Liver (tissue), 3 donors: ENCODE results near the gene OXNAD1.

Experiments used
- EGR1 ChIP-seq, 2 donors: IDR thresholded peaks; 2 replicates each; pipeline ENCODE4 v1.6.1; 2016 to 2018; ENCODE audit warnings: antibody characterized with exemption in 2 of 2, low read depth in 2 of 2
- FOXA1 ChIP-seq: IDR thresholded peaks from 2 replicates; pipeline ENCODE4 v1.6.1; 2016; ENCODE audit warnings: antibody characterized with exemption
- FOXA2 ChIP-seq: IDR thresholded peaks from 2 replicates; pipeline ENCODE4 v1.6.1; 2016; ENCODE audit warnings: antibody characterized with exemption
- GABPA ChIP-seq, 2 donors: IDR thresholded peaks in 1 of 2; conservative IDR thresholded peaks in 1 of 2; 2 replicates each; pipeline ENCODE4 v1.6.1; 2016; ENCODE audit warnings: antibody characterized with exemption in 2 of 2, mild to moderate bottlenecking in 1 of 2, moderate library complexity in 1 of 2
- HNF4G ChIP-seq: IDR thresholded peaks from 2 replicates; pipeline ENCODE4 v1.6.1; 2016; ENCODE audit warnings: antibody characterized with exemption
- RAD21 ChIP-seq, 2 donors: IDR thresholded peaks; 2 replicates each; pipeline ENCODE4 v1.6.1; 2016; ENCODE audit warnings: antibody characterized with exemption in 2 of 2, mild to moderate bottlenecking in 2 of 2
- SP1 ChIP-seq: IDR thresholded peaks from 2 replicates; pipeline ENCODE4 v1.6.1; 2018; ENCODE audit warnings: antibody characterized with exemption, mild to moderate bottlenecking
- TAF1 ChIP-seq: conservative IDR thresholded peaks from 2 replicates; pipeline ENCODE4 v1.6.1; 2016; ENCODE audit warnings: antibody characterized with exemption, mild to moderate bottlenecking
- TF ChIP-seq, protein P1 (sequence below): fragments of 150-350 bp; IDR thresholded peaks from 2 replicates; pipeline ENCODE4 v1.5.1; 2017; ENCODE audit warnings: improper control_type of control experiment, low read depth, low read length; ENCODE audit not compliant: missing input control
- TF ChIP-seq, protein P2 (sequence below): IDR thresholded peaks from 2 replicates; pipeline ENCODE4 v1.6.1; 2016; ENCODE audit warnings: antibody characterized with exemption
- TF ChIP-seq, protein P3 (sequence below): IDR thresholded peaks from 2 replicates; pipeline ENCODE4 v1.6.1; 2016; ENCODE audit warnings: antibody characterized with exemption
- TF ChIP-seq, protein P4 (sequence below): IDR thresholded peaks from 2 replicates; pipeline ENCODE4 v1.6.1; 2016; ENCODE audit warnings: antibody characterized with exemption, mild to moderate bottlenecking
- donor health status: healthy.
- donor health status: healthy.

DNA sequence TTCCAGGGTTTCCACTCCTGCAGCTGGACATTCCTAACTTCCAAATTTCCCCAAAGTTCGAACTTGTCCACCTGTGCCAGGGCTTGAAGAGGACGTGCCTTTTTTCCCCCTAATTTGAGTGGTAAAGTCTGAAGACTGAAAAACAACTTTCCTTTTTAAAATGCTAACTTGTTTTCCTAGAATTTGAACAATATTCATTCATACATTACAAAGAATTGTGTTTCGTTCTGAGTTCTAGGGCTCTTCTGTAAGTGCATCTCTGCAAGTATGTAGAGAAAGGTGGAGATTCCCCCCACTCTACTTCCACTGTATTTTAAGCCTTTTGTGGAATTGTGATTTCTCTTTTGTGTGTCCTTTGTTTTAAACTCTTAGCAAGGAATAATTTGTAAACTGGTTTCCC is 9.7 kb upstream of the OXNAD1 start:
- TF ChIP-seq, protein P1, sequence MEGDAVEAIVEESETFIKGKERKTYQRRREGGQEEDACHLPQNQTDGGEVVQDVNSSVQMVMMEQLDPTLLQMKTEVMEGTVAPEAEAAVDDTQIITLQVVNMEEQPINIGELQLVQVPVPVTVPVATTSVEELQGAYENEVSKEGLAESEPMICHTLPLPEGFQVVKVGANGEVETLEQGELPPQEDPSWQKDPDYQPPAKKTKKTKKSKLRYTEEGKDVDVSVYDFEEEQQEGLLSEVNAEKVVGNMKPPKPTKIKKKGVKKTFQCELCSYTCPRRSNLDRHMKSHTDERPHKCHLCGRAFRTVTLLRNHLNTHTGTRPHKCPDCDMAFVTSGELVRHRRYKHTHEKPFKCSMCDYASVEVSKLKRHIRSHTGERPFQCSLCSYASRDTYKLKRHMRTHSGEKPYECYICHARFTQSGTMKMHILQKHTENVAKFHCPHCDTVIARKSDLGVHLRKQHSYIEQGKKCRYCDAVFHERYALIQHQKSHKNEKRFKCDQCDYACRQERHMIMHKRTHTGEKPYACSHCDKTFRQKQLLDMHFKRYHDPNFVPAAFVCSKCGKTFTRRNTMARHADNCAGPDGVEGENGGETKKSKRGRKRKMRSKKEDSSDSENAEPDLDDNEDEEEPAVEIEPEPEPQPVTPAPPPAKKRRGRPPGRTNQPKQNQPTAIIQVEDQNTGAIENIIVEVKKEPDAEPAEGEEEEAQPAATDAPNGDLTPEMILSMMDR: no peak
- TF ChIP-seq, protein P2, sequence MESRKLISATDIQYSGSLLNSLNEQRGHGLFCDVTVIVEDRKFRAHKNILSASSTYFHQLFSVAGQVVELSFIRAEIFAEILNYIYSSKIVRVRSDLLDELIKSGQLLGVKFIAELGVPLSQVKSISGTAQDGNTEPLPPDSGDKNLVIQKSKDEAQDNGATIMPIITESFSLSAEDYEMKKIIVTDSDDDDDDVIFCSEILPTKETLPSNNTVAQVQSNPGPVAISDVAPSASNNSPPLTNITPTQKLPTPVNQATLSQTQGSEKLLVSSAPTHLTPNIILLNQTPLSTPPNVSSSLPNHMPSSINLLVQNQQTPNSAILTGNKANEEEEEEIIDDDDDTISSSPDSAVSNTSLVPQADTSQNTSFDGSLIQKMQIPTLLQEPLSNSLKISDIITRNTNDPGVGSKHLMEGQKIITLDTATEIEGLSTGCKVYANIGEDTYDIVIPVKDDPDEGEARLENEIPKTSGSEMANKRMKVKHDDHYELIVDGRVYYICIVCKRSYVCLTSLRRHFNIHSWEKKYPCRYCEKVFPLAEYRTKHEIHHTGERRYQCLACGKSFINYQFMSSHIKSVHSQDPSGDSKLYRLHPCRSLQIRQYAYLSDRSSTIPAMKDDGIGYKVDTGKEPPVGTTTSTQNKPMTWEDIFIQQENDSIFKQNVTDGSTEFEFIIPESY: no peak
- TF ChIP-seq EGR1 (IDR thresholded peaks at IDR 0.05; ENCODE audit: low read depth in 2 of 2): no peak
- no peak for TF ChIP-seq HNF4G
- TF ChIP-seq, protein P3, sequence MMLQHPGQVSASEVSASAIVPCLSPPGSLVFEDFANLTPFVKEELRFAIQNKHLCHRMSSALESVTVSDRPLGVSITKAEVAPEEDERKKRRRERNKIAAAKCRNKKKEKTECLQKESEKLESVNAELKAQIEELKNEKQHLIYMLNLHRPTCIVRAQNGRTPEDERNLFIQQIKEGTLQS: no peak
- TF ChIP-seq FOXA2: no peak
- TF ChIP-seq, protein P4, sequence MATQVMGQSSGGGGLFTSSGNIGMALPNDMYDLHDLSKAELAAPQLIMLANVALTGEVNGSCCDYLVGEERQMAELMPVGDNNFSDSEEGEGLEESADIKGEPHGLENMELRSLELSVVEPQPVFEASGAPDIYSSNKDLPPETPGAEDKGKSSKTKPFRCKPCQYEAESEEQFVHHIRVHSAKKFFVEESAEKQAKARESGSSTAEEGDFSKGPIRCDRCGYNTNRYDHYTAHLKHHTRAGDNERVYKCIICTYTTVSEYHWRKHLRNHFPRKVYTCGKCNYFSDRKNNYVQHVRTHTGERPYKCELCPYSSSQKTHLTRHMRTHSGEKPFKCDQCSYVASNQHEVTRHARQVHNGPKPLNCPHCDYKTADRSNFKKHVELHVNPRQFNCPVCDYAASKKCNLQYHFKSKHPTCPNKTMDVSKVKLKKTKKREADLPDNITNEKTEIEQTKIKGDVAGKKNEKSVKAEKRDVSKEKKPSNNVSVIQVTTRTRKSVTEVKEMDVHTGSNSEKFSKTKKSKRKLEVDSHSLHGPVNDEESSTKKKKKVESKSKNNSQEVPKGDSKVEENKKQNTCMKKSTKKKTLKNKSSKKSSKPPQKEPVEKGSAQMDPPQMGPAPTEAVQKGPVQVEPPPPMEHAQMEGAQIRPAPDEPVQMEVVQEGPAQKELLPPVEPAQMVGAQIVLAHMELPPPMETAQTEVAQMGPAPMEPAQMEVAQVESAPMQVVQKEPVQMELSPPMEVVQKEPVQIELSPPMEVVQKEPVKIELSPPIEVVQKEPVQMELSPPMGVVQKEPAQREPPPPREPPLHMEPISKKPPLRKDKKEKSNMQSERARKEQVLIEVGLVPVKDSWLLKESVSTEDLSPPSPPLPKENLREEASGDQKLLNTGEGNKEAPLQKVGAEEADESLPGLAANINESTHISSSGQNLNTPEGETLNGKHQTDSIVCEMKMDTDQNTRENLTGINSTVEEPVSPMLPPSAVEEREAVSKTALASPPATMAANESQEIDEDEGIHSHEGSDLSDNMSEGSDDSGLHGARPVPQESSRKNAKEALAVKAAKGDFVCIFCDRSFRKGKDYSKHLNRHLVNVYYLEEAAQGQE: no peak
- TF ChIP-seq FOXA1: no peak
- TF ChIP-seq TAF1: no peak
- no peak for TF ChIP-seq SP1
- no peak for TF ChIP-seq GABPA (IDR thresholded peaks at IDR 0.05 in 1 of 2, conservative IDR thresholded peaks at IDR 0.05 in 1 of 2)
- TF ChIP-seq RAD21 (IDR thresholded peaks at IDR 0.05): no peak
